IMR-90 (cell line): ENCODE results near the gene COA4. TPM values are rescaled to one million over a fixed set of nuclear protein-coding genes. Genes with fewer than 3 reads are reported as not detected.
A peak's percentile ranks its signal among the peaks of the same experiment; 100 is the strongest.

ENCODE experiments used
- ATAC-seq: fragments of 200-7000 bp; cut with Tn5 transposase; 2 replicates; pipeline ENCODE4 v1.9.1; 2020; ENCODE audit warnings: low read depth, mild to moderate bottlenecking, moderate library complexity
- BruUV-seq: library from RNA; stranded (reverse); fragments of 400-500 nt; replicated peaks from 2 replicates; lab custom pipeline; 2021; lab: Mats Ljungman, UMichigan
- CTCF ChIA-PET: fragments of 300-600 bp; formaldehyde crosslinking; extraction: SDS; loops from one replicate; lab custom pipeline; 2021; ENCODE audit warnings: antibody characterized with exemption; lab: Yijun Ruan, JAX
- POLR2A ChIA-PET: fragments of 300-600 bp; sonication (Branson Sonifier 250); formaldehyde crosslinking; loops from one replicate; lab custom pipeline; 2022; ENCODE audit warnings: antibody characterized with exemption; ENCODE audit not compliant: unreplicated experiment; lab: Charles Lee
- DNase-seq: peaks from one replicate; pipeline ENCODE4 v3.0.0; 2013
- H2AFZ ChIP-seq: replicated peaks from 2 replicates; pipeline ENCODE3; 2013; ENCODE audit warnings: low read length, mild to moderate bottlenecking; ENCODE audit not compliant: poor library complexity
- H2AK5ac ChIP-seq: 2 replicates; pipeline ENCODE4 v1.6.1; 2013; ENCODE audit warnings: low read depth, low read length, inconsistent platforms
- H2AK9ac ChIP-seq: replicated peaks from 2 replicates; pipeline ENCODE3; 2013; ENCODE audit warnings: mild to moderate bottlenecking, low read depth, low read length, moderate library complexity; ENCODE audit not compliant: poor library complexity
- H2BK120ac ChIP-seq: 2 replicates; pipeline ENCODE4 v1.6.1; 2013; ENCODE audit warnings: low read depth, low read length, inconsistent platforms
- H2BK15ac ChIP-seq: 3 replicates; pipeline ENCODE4 v1.6.1; 2013; ENCODE audit warnings: low read depth, low read length, inconsistent platforms
- H2BK20ac ChIP-seq: 2 replicates; pipeline ENCODE4 v1.6.1; 2013; ENCODE audit warnings: low read depth, mild to moderate bottlenecking, inconsistent platforms, low read length, moderate library complexity
- H2BK5ac ChIP-seq: 2 replicates; pipeline ENCODE4 v1.6.1; 2013; ENCODE audit warnings: mild to moderate bottlenecking, low read depth, low read length, inconsistent platforms; ENCODE audit not compliant: poor library complexity, severe bottlenecking
- H3K14ac ChIP-seq: replicated peaks from 2 replicates; pipeline ENCODE4 v1.6.1; 2013; ENCODE audit warnings: low read depth, low read length, inconsistent platforms
- H3K18ac ChIP-seq: 2 replicates; pipeline ENCODE4 v1.6.1; 2013; ENCODE audit warnings: low read depth, low read length, control low read depth
- H3K23ac ChIP-seq: 2 replicates; pipeline ENCODE4 v1.6.1; 2013; ENCODE audit warnings: low read depth, low read length, inconsistent platforms
- H3K27ac ChIP-seq: 2 replicates; pipeline ENCODE4 v1.5.1; 2013; ENCODE audit warnings: mild to moderate bottlenecking, control low read depth, low read length; ENCODE audit not compliant: insufficient read depth
- H3K27me3 ChIP-seq: 2 replicates; pipeline ENCODE4 v1.6.1; 2013; ENCODE audit warnings: low read length; ENCODE audit not compliant: control insufficient read depth, insufficient read depth
- H3K36me3 ChIP-seq: 2 replicates; pipeline ENCODE4 v1.6.1; 2013; ENCODE audit warnings: low read length, mixed read lengths; ENCODE audit not compliant: control insufficient read depth, insufficient read depth
- H3K4ac ChIP-seq: 2 replicates; pipeline ENCODE4 v1.6.1; 2013; ENCODE audit warnings: low read depth, low read length, inconsistent platforms
- H3K4me1 ChIP-seq: 2 replicates; pipeline ENCODE4 v1.6.1; 2013; ENCODE audit warnings: low read length, mixed read lengths; ENCODE audit not compliant: control insufficient read depth, insufficient read depth
- H3K4me2 ChIP-seq: 2 replicates; pipeline ENCODE4 v1.6.1; 2013; ENCODE audit warnings: low read depth, mild to moderate bottlenecking, control low read depth, low read length, moderate library complexity
- H3K4me3 ChIP-seq: 2 replicates; pipeline ENCODE4 v1.5.1; 2013; ENCODE audit warnings: low read depth, mild to moderate bottlenecking, control low read depth, low read length, moderate library complexity; ENCODE audit not compliant: insufficient read depth
- H3K56ac ChIP-seq: 2 replicates; pipeline ENCODE4 v1.6.1; 2013; ENCODE audit warnings: low read length, inconsistent platforms; ENCODE audit not compliant: insufficient read depth; ENCODE audit errors: extremely low read depth
- H3K79me1 ChIP-seq, 2 experiments: 2 replicates each; pipeline ENCODE4 v1.6.1; 2013; ENCODE audit warnings: low read length in 2 of 2, inconsistent platforms in 1 of 2, low read depth in 1 of 2
- H3K9ac ChIP-seq: 2 replicates; pipeline ENCODE4 v1.6.1; 2013; ENCODE audit warnings: low read depth, low read length, control low read depth
- H3K9me1 ChIP-seq: 2 replicates; pipeline ENCODE4 v1.6.1; 2013; ENCODE audit warnings: low read length, inconsistent platforms; ENCODE audit not compliant: insufficient read depth
- H3K9me3 ChIP-seq: 2 replicates; pipeline ENCODE4 v1.6.1; 2013; ENCODE audit warnings: low read length; ENCODE audit not compliant: control insufficient read depth, insufficient read depth
- H4K20me1 ChIP-seq: 2 replicates; pipeline ENCODE4 v1.6.1; 2013; ENCODE audit warnings: low read length, inconsistent platforms; ENCODE audit not compliant: insufficient read depth
- H4K5ac ChIP-seq: 2 replicates; pipeline ENCODE4 v1.6.1; 2013; ENCODE audit warnings: mild to moderate bottlenecking, low read depth, low read length, control low read depth
- H4K8ac ChIP-seq, 2 experiments: 2 replicates each; pipeline ENCODE4 v1.6.1; 2013; ENCODE audit warnings: low read depth in 2 of 2, low read length in 2 of 2, control low read depth in 1 of 2, inconsistent platforms in 1 of 2
- H4K91ac ChIP-seq: 2 replicates; pipeline ENCODE4 v1.6.1; 2013; ENCODE audit warnings: low read depth, low read length, inconsistent platforms; ENCODE audit not compliant: insufficient read depth
- CHD1 ChIP-seq: IDR thresholded peaks from 2 replicates; pipeline ENCODE4 v1.6.1; 2012; ENCODE audit warnings: low read depth, low read length, improper control_type of control experiment
- MAFK ChIP-seq: IDR thresholded peaks from 2 replicates; pipeline ENCODE4 v1.6.1; 2012; ENCODE audit warnings: low read depth, low read length, improper control_type of control experiment
- NFE2L2 ChIP-seq: fragments of 150-350 bp; IDR thresholded peaks from 2 replicates; pipeline ENCODE4 v1.6.1; 2016; ENCODE audit warnings: low read depth, mild to moderate bottlenecking, low read length
- WGBS, 2 experiments: methylation state at CpG; one replicate each; pipeline versions ENCODE4 v1.1.5 to v1.1.7; 2013; ENCODE audit warnings: missing lambda C conversion rate in 2 of 2; ENCODE audit not compliant: insufficient read length in 1 of 2; ENCODE audit errors: extremely low coverage in 2 of 2; 5-methylcytosine and 5-hydroxymethylcytosine counted together
- dilution Hi-C: fragments of 300-500 bp; cut with HindIII; formaldehyde crosslinking; loops from one replicate; pipeline ENCODE4 v1.14.3; 2018; ENCODE audit warnings: low sequenced_read_pairs; ENCODE audit not compliant: unreplicated experiment
- in situ Hi-C: fragments of 300-500 bp; cut with MboI; formaldehyde crosslinking; loops from 3 replicates; pipeline ENCODE4 v1.14.3; 2019; ENCODE audit warnings: low sequenced_read_pairs, inconsistent platforms, mixed read lengths
- intact Hi-C: fragments of 100-400 bp; cut with micrococcal nuclease; formaldehyde crosslinking; loops from 2 replicates; pipeline ENCODE4 v1.10.0; 2022
- polyA plus RNA-seq, 3 experiments: library from polyadenylated mRNA; depleted of rRNA; stranded (reverse); fragments of >200 nt; gene quantifications; 2 replicates each; pipeline ENCODE4 v1.2.3, GENCODE V29; 2012; ENCODE audit warnings: low replicate concordance in 1 of 3
- total RNA-seq: library from RNA; depleted of rRNA; stranded (reverse); fragments of >200 nt; gene quantifications from 2 replicates; pipeline ENCODE4 v1.2.3, GENCODE V29; 2012

COA4 gene
- total and polyA plus RNA-seq, 2 of the 4 experiments (the other 2 are of a cell fraction), result 78.0 to 97.4 TPM

DNA sequence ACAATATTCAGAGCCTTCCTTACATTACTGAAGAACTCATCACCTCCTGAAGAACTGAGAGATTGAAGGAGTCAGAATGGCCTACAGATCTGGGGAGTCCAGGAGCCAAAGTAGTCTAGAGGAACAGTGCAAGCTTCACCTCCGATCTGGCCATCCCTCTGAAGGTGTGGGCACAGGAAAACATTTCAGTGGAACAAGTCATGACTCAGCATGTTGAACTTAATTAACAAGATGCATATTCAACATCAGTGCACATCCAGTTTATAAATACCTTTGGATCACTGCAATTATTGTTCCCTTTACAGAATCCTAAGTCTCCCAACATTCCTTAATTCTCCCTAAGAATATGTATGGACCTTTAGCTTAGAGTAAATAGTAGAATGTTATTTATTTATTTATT is 25.7 kb upstream of the COA4 start:
- H2BK120ac ChIP-seq, result no peak overlapping the region
- no peaks in the 10 kb centered on the region for H3K27me3 ChIP-seq
- H3K9ac ChIP-seq, result no peak overlapping the region
- no peaks in the 10 kb centered on the region for H3K79me1 ChIP-seq
- no peak overlapping the region for H2AK9ac ChIP-seq
- no peak overlapping the region for H3K18ac ChIP-seq
- no peak overlapping the region for H3K23ac ChIP-seq
- intact Hi-C loops (no loop called here), in situ Hi-C loops (no loop called here), dilution Hi-C loops (no loop called here)
- no peak overlapping the region for H2AFZ ChIP-seq
- POLR2A ChIA-PET, result no interaction called here
- WGBS, 2 experiments, result no CpG with 5 or more reads among the region's 1 CpG
- H3K56ac ChIP-seq, result no peak overlapping the region
- H3K4me1 ChIP-seq, result no peaks in the 10 kb centered on the region
- H3K36me3 ChIP-seq, result peaks cover 11% of the 10 kb centered on the region
- no peak overlapping the region for H3K4me3 ChIP-seq
- H3K9me1 ChIP-seq, result peaks cover 2% of the 10 kb centered on the region; the same call in 1 of the 2 replicates
- H2BK20ac ChIP-seq, result 0 out of 2 replicates have a peak overlapping the region, but pooled peaks have one; percentile 40
- H4K8ac ChIP-seq, result no peak overlapping the region
- no peaks in the 10 kb centered on the region for H3K9me3 ChIP-seq
- H4K20me1 ChIP-seq, result no peaks in the 10 kb centered on the region
- DNase-seq, result no peak
- H4K5ac ChIP-seq, result no peak overlapping the region
- no peak overlapping the region for H3K4ac ChIP-seq
- no peak for ATAC-seq
- H2AK5ac ChIP-seq, result no peak overlapping the region
- no peak overlapping the region for H2BK15ac ChIP-seq
- CTCF ChIA-PET, result no interaction called here
- H3K27ac ChIP-seq, result no peak overlapping the region
- TF ChIP-seq MAFK (peak; percentile 51), CHD1 (no peak), NFE2L2 (peak; percentile 57; the same call in 1 of the 2 replicates)
- H3K14ac ChIP-seq, result no peak overlapping the region
- no peak overlapping the region for H3K4me2 ChIP-seq
- no peak overlapping the region for H4K91ac ChIP-seq
- BruUV-seq, result no TSS peak
- no peak overlapping the region for H2BK5ac ChIP-seq
